Erythroblast (primary cell): ENCODE measurements around the gene KRTAP16-1.

Experiments used
- DNase-seq, 2 experiments: peaks; one replicate each; lab custom pipeline; 2025; lab: John Stamatoyannopoulos, UW
- GATA1 ChIP-seq: IDR thresholded peaks from 2 replicates; pipeline ENCODE4 v1.6.1; 2011; ENCODE audit warnings: low read depth, mild to moderate bottlenecking, control low read depth, low read length, moderate library complexity
- POLR2A ChIP-seq: IDR thresholded peaks from 2 replicates; pipeline ENCODE4 v1.6.1; 2011; ENCODE audit warnings: mild to moderate bottlenecking, low read length

Gene KRTAP16-1

GRCh38 chr17:41338961-41339485 lies 29.9 kb upstream of the KRTAP16-1 start:
- TF ChIP-seq GATA1 (no peak), POLR2A (no peak)
- no peak for DNase-seq

GRCh38 chr17:41335747-41336146 lies 26.6 kb upstream of the KRTAP16-1 start:
- DNase-seq: no peak
- TF ChIP-seq GATA1 (no peak), POLR2A (no peak)

GRCh38 chr17:41334385-41335305 lies 25.5 kb upstream of the KRTAP16-1 start:
- TF ChIP-seq POLR2A (no peak), GATA1 (no peak)
- DNase-seq: no peak

- TF ChIP-seq POLR2A (no peak), GATA1 (no peak)
- DNase-seq: no peak
These were observed 24.7 kb upstream of the KRTAP16-1 start for GRCh38 chr17:41333836-41334235.

GRCh38 chr17:41333098-41333497 lies 24.0 kb upstream of the KRTAP16-1 start:
- no peak for DNase-seq
- no peak for TF ChIP-seq GATA1
- no peak for TF ChIP-seq POLR2A

- no peak for DNase-seq
- TF ChIP-seq POLR2A (no peak), GATA1 (no peak)
These were observed 23.1 kb upstream of the KRTAP16-1 start for GRCh38 chr17:41332239-41332638.

GRCh38 chr17:41331606-41332005 lies 22.5 kb upstream of the KRTAP16-1 start:
- TF ChIP-seq POLR2A (no peak), GATA1 (no peak)
- no peak for DNase-seq

GRCh38 chr17:41329279-41329948 lies 20.3 kb upstream of the KRTAP16-1 start:
- TF ChIP-seq POLR2A (no peak), GATA1 (no peak)
- DNase-seq: peak; percentile 25 to 38

- TF ChIP-seq GATA1: no peak
- no peak for TF ChIP-seq POLR2A
- no peak for DNase-seq
These were observed 19.1 kb upstream of the KRTAP16-1 start for GRCh38 chr17:41328207-41328606.

GRCh38 chr17:41327411-41328120 lies 18.5 kb upstream of the KRTAP16-1 start:
- TF ChIP-seq POLR2A (no peak), GATA1 (no peak)
- no peak for DNase-seq

GRCh38 chr17:41326173-41327145 lies 17.4 kb upstream of the KRTAP16-1 start:
- no peak for DNase-seq
- TF ChIP-seq POLR2A (no peak), GATA1 (no peak)

GRCh38 chr17:41325611-41326010 lies 16.5 kb upstream of the KRTAP16-1 start:
- TF ChIP-seq POLR2A (no peak), GATA1 (no peak)

GRCh38 chr17:41325126-41325525 lies 16.0 kb upstream of the KRTAP16-1 start:
- TF ChIP-seq POLR2A (no peak), GATA1 (no peak)
- no peak for DNase-seq

More at GRCh38 chr17:41325611-41326010, 16.5 kb upstream of the KRTAP16-1 start:
- DNase-seq: no peak
